Measurements from ENCODE around the gene KIAA0513. TPM values are rescaled to one million over a fixed set of nuclear protein-coding genes. Genes with fewer than 3 reads are reported as not detected.

Gene KIAA0513
- total RNA-seq, 1 experiment from 2014 or later = 7.8 TPM

DNA sequence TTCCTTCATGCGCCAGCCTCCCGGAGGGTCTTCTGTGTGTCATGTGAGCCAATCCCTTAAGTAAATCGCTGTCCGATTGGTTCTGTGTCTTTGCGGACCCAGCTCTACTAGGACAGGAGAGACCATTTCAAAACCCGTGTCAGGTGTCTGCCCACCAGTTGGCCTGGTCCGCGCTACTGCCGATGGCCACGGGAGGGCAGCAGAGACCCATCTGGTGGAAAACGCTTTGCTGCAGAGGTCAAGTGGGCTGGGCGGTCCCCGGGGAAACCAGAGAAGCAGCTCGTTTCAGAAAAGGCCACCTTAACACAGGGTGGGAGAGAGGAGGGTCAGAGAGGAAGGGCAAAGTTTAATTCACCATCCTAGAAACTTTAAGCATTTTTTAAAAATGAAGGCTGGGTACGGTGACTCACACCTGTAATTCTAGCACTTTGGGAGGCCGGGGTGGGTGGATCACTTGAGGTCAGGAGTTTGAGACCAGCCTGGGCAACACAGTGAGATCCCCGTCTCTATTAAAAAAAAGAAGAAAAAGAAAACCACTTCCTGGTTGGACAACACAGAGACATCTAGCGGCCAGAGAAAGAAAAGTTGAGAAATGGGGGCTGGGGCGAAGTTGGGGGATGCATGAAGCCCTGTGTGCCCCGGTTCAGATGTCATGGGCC lies 87.4 kb downstream of the KIAA0513 start:
- ChIA-PET POLR2A (interaction anchor here (0.5 to 0.9 kb wide), 3 partner anchors 54 to 214 kb away, joined by 3 to 6 read pairs (median 3); no protein-coding TSS in a partner anchor), CTCF (interaction anchor here (0.5 to 2.3 kb wide), 105 partner anchors 10 to 609 kb away, joined by 3 to 81 read pairs (median 6); partner anchors contain the start of gene KIAA0513)
- H3K9me3 Mint-ChIP-seq = no peaks in the 10 kb centered on the region
- peaks cover 10% of the 10 kb centered on the region for H3K4me1 Mint-ChIP-seq
- no peaks in the 10 kb centered on the region for H3K27me3 Mint-ChIP-seq (ENCODE audit: low read depth)
- no peaks in the 10 kb centered on the region for H3K36me3 Mint-ChIP-seq
- peak; percentile 93 for ATAC-seq
- DNase-seq (ENCODE audit: low spot score) = peak; percentile 99
- peak overlapping the region; percentile 69 for H3K27ac Mint-ChIP-seq
- H3K4me3 Mint-ChIP-seq = peak overlapping the region; percentile 24; the same call in 1 of the 2 replicates
- TF ChIP-seq ZNF138 (CRISPR knock-in tag; conservative IDR thresholded peaks at IDR 0.05) (no peak), ZNF416 (CRISPR knock-in tag; IDR thresholded peaks at IDR 0.05) (no peak), RORB (CRISPR knock-in tag; IDR thresholded peaks at IDR 0.05) (no peak), SMAD3 (CRISPR knock-in tag; IDR thresholded peaks at IDR 0.05; ENCODE audit: borderline replicate concordance) (no peak), NR1H2 (CRISPR knock-in tag; IDR thresholded peaks at IDR 0.05) (no peak), ETV6 (CRISPR knock-in tag; IDR thresholded peaks at IDR 0.05) (0 out of 2 replicates have a peak, but pooled peaks have one; percentile 44), OVOL2 (CRISPR knock-in tag; IDR thresholded peaks at IDR 0.05; ENCODE audit: borderline replicate concordance) (no peak), EMX1 (CRISPR knock-in tag; IDR thresholded peaks at IDR 0.05) (no peak), ZNF423 (CRISPR knock-in tag; IDR thresholded peaks at IDR 0.05) (no peak), CREM (CRISPR knock-in tag; IDR thresholded peaks at IDR 0.05) (no peak), SOX15 (CRISPR knock-in tag; IDR thresholded peaks at IDR 0.05) (no peak), CBFB (CRISPR knock-in tag; IDR thresholded peaks at IDR 0.05; ENCODE audit: low read depth) (no peak), RELA (CRISPR knock-in tag; IDR thresholded peaks at IDR 0.05; ENCODE audit: borderline replicate concordance) (no peak)
- TF ChIP-seq, protein P1, sequence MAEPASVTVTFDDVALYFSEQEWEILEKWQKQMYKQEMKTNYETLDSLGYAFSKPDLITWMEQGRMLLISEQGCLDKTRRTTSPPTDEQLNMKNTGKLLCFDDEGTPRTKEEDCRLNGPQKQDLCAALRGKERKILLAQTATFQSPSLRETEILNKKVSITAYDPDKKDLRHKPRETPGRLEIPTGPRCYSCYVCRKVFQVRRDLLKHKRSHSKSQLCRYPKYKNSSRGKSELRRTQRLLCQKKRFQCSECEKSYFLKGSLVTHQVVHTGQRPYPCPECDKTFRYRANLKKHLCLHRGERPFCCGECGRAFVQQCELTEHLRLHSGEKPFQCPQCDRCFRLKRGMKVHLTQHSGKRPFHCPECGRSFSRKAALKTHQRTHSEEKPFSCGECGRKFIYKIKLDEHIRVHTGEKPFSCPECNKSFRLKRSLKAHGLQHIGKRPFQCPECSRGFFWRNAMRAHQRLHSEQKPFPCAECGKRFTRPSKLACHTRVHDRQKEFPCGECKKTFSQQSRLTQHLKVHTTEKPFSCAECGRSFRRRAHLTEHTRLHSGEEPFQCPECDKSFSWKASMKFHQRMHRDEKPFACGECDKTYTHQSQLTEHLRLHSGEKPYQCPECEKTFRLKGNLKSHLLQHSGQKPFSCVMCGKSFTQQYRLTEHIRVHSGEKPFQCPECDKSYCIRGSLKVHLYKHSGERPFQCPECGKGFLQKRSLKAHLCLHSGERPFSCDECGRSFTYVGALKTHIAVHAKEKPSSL (CRISPR knock-in tag; conservative IDR thresholded peaks at IDR 0.05) = no peak
- TF ChIP-seq, protein P2, sequence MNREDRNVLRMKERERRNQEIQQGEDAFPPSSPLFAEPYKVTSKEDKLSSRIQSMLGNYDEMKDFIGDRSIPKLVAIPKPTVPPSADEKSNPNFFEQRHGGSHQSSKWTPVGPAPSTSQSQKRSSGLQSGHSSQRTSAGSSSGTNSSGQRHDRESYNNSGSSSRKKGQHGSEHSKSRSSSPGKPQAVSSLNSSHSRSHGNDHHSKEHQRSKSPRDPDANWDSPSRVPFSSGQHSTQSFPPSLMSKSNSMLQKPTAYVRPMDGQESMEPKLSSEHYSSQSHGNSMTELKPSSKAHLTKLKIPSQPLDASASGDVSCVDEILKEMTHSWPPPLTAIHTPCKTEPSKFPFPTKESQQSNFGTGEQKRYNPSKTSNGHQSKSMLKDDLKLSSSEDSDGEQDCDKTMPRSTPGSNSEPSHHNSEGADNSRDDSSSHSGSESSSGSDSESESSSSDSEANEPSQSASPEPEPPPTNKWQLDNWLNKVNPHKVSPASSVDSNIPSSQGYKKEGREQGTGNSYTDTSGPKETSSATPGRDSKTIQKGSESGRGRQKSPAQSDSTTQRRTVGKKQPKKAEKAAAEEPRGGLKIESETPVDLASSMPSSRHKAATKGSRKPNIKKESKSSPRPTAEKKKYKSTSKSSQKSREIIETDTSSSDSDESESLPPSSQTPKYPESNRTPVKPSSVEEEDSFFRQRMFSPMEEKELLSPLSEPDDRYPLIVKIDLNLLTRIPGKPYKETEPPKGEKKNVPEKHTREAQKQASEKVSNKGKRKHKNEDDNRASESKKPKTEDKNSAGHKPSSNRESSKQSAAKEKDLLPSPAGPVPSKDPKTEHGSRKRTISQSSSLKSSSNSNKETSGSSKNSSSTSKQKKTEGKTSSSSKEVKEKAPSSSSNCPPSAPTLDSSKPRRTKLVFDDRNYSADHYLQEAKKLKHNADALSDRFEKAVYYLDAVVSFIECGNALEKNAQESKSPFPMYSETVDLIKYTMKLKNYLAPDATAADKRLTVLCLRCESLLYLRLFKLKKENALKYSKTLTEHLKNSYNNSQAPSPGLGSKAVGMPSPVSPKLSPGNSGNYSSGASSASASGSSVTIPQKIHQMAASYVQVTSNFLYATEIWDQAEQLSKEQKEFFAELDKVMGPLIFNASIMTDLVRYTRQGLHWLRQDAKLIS (CRISPR knock-in tag; IDR thresholded peaks at IDR 0.05; ENCODE audit: borderline replicate concordance) = no peak
- TF ChIP-seq, protein P3, sequence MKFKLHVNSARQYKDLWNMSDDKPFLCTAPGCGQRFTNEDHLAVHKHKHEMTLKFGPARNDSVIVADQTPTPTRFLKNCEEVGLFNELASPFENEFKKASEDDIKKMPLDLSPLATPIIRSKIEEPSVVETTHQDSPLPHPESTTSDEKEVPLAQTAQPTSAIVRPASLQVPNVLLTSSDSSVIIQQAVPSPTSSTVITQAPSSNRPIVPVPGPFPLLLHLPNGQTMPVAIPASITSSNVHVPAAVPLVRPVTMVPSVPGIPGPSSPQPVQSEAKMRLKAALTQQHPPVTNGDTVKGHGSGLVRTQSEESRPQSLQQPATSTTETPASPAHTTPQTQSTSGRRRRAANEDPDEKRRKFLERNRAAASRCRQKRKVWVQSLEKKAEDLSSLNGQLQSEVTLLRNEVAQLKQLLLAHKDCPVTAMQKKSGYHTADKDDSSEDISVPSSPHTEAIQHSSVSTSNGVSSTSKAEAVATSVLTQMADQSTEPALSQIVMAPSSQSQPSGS (CRISPR knock-in tag; IDR thresholded peaks at IDR 0.05; ENCODE audit: borderline replicate concordance, low read depth) = no peak
- TF ChIP-seq, protein P4, sequence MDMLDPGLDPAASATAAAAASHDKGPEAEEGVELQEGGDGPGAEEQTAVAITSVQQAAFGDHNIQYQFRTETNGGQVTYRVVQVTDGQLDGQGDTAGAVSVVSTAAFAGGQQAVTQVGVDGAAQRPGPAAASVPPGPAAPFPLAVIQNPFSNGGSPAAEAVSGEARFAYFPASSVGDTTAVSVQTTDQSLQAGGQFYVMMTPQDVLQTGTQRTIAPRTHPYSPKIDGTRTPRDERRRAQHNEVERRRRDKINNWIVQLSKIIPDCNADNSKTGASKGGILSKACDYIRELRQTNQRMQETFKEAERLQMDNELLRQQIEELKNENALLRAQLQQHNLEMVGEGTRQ (CRISPR knock-in tag; IDR thresholded peaks at IDR 0.05) = peak; percentile 48
- TF ChIP-seq, protein P5, sequence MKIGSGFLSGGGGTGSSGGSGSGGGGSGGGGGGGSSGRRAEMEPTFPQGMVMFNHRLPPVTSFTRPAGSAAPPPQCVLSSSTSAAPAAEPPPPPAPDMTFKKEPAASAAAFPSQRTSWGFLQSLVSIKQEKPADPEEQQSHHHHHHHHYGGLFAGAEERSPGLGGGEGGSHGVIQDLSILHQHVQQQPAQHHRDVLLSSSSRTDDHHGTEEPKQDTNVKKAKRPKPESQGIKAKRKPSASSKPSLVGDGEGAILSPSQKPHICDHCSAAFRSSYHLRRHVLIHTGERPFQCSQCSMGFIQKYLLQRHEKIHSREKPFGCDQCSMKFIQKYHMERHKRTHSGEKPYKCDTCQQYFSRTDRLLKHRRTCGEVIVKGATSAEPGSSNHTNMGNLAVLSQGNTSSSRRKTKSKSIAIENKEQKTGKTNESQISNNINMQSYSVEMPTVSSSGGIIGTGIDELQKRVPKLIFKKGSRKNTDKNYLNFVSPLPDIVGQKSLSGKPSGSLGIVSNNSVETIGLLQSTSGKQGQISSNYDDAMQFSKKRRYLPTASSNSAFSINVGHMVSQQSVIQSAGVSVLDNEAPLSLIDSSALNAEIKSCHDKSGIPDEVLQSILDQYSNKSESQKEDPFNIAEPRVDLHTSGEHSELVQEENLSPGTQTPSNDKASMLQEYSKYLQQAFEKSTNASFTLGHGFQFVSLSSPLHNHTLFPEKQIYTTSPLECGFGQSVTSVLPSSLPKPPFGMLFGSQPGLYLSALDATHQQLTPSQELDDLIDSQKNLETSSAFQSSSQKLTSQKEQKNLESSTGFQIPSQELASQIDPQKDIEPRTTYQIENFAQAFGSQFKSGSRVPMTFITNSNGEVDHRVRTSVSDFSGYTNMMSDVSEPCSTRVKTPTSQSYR (CRISPR knock-in tag; IDR thresholded peaks at IDR 0.05) = no peak
- TF ChIP-seq, protein P6, sequence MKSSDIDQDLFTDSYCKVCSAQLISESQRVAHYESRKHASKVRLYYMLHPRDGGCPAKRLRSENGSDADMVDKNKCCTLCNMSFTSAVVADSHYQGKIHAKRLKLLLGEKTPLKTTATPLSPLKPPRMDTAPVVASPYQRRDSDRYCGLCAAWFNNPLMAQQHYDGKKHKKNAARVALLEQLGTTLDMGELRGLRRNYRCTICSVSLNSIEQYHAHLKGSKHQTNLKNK (CRISPR knock-in tag; IDR thresholded peaks at IDR 0.05) = no peak
- TF ChIP-seq, protein P7, sequence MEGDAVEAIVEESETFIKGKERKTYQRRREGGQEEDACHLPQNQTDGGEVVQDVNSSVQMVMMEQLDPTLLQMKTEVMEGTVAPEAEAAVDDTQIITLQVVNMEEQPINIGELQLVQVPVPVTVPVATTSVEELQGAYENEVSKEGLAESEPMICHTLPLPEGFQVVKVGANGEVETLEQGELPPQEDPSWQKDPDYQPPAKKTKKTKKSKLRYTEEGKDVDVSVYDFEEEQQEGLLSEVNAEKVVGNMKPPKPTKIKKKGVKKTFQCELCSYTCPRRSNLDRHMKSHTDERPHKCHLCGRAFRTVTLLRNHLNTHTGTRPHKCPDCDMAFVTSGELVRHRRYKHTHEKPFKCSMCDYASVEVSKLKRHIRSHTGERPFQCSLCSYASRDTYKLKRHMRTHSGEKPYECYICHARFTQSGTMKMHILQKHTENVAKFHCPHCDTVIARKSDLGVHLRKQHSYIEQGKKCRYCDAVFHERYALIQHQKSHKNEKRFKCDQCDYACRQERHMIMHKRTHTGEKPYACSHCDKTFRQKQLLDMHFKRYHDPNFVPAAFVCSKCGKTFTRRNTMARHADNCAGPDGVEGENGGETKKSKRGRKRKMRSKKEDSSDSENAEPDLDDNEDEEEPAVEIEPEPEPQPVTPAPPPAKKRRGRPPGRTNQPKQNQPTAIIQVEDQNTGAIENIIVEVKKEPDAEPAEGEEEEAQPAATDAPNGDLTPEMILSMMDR (IDR thresholded peaks at IDR 0.05) = peak; percentile 87
- TF ChIP-seq, protein P8, sequence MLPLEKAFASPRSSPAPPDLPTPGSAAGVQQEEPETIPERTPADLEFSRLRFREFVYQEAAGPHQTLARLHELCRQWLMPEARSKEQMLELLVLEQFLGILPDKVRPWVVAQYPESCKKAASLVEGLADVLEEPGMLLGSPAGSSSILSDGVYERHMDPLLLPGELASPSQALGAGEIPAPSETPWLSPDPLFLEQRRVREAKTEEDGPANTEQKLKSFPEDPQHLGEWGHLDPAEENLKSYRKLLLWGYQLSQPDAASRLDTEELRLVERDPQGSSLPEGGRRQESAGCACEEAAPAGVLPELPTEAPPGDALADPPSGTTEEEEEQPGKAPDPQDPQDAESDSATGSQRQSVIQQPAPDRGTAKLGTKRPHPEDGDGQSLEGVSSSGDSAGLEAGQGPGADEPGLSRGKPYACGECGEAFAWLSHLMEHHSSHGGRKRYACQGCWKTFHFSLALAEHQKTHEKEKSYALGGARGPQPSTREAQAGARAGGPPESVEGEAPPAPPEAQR (CRISPR knock-in tag; IDR thresholded peaks at IDR 0.05) = no peak

All from WTC11 (cell line).